ENCODE results near the gene GATAD2B.

GATAD2B gene

DNA sequence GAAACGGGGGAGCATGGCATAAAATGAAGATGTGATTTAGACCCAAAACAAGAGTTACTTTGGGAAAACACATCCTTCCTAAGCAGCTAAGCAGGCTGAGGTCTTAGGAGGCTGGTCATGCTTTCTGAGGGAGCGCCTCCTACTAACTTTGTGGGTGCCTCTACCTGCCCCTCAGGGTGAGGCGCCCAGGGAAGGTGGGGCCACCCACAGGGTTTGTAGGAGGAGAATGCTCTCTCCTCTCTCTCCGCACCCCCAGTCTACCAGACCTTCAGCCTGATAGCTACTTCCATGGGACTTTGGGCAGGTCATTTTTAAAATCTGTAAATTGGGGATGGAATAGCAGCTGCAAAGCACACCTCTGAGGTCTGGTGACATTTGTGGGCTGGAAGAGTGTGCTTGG lies 123.8 kb downstream of the GATAD2B start:
- Histone ChIP-seq H3K4me1 (ENCODE audit: control extremely low read depth in 1 of 4, control insufficient read depth in 4 of 4, insufficient read depth in 4 of 4, low read length in 3 of 4) (peaks cover 0 to 29% (median 10%) of the 10 kb centered on the region in 4 experiments), H3K9me3 (ENCODE audit: control extremely low read depth in 1 of 5, control insufficient read depth in 4 of 5, insufficient read depth in 2 of 5, low read depth in 1 of 5, low read length in 4 of 5) (no peaks in the 10 kb centered on the region), H3K27ac (ENCODE audit: insufficient read depth in 1 of 2, low read depth in 1 of 2, low read length in 2 of 2, poor library complexity in 1 of 2, severe bottlenecking in 2 of 2) (no peak overlapping the region), H3K27me3 (replicated peaks in 2 of 5; ENCODE audit: control insufficient read depth in 4 of 5, insufficient read depth in 5 of 5, low read length in 4 of 5) (no peaks in the 10 kb centered on the region), H3K36me3 (ENCODE audit: control insufficient read depth in 4 of 4, insufficient read depth in 4 of 4, low read length in 3 of 4) (peaks cover 0 to 15% (median 6%) of the 10 kb centered on the region in 4 experiments), H3K4me3 (ENCODE audit: control insufficient read depth in 1 of 7, extremely low read depth in 1 of 7, insufficient read depth in 4 of 7, low read depth in 2 of 7, low read length in 6 of 7) (no peak overlapping the region)
- ChIA-PET CTCF (interaction anchor here (1.0 to 3.9 kb wide), 4 partner anchors 9 to 188 kb away, joined by 3 to 43 read pairs (median 12); partner anchors contain the start of genes GATAD2B and RAB13), POLR2A (no interaction called here)
- no peak for DNase-seq
- WGBS (ENCODE audit: insufficient coverage), result 100% methylated on average over 2 of the region's 4 CpGs

DNA sequence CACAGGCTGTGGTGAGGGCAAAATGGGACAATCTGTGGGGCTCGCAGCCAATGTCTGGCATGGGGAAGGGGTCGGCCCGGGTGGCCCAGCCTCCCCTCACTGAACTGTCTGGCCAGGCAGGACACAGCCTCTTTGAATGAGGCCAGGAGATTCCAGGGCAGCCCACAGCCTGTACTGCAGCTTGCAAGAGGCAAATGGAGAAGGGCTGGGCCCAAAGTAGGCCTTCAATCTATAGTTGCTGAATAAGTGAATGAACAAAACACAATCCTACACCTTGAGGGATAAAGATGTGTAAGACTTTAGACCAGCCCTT lies 124.3 kb downstream of the GATAD2B start:
- ChIA-PET CTCF (interaction anchor here (0.8 to 3.9 kb wide), 5 partner anchors 8 to 189 kb away, joined by 3 to 43 read pairs (median 11); partner anchors contain the start of genes GATAD2B and RAB13), POLR2A (interaction anchor here (0.7 kb wide), 1 partner anchor 192 kb away, joined by 3 read pairs; the partner anchor contains the start of gene RPS27)
- 94% methylated on average over 3 of the region's 3 CpGs for WGBS (ENCODE audit: insufficient coverage)
- H3K9me3 ChIP-seq (ENCODE audit: control extremely low read depth in 1 of 5, control insufficient read depth in 4 of 5, insufficient read depth in 2 of 5, low read depth in 1 of 5, low read length in 4 of 5), result no peaks in the 10 kb centered on the region
- peaks cover 0 to 15% (median 6%) of the 10 kb centered on the region in 4 experiments for H3K36me3 ChIP-seq (ENCODE audit: control insufficient read depth in 4 of 4, insufficient read depth in 4 of 4, low read length in 3 of 4)
- no peaks in the 10 kb centered on the region for H3K27me3 ChIP-seq (replicated peaks in 2 of 5; ENCODE audit: control insufficient read depth in 4 of 5, insufficient read depth in 5 of 5, low read length in 4 of 5)
- no peak overlapping the region for H3K27ac ChIP-seq (ENCODE audit: insufficient read depth in 1 of 2, low read depth in 1 of 2, low read length in 2 of 2, poor library complexity in 1 of 2, severe bottlenecking in 2 of 2)
- H3K4me1 ChIP-seq (ENCODE audit: control extremely low read depth in 1 of 4, control insufficient read depth in 4 of 4, insufficient read depth in 4 of 4, low read length in 3 of 4), result peaks cover 0 to 24% (median 6%) of the 10 kb centered on the region in 4 experiments
- no peak overlapping the region for H3K4me3 ChIP-seq (ENCODE audit: control insufficient read depth in 1 of 7, extremely low read depth in 1 of 7, insufficient read depth in 4 of 7, low read depth in 2 of 7, low read length in 6 of 7)
- DNase-seq, result no peak

DNA sequence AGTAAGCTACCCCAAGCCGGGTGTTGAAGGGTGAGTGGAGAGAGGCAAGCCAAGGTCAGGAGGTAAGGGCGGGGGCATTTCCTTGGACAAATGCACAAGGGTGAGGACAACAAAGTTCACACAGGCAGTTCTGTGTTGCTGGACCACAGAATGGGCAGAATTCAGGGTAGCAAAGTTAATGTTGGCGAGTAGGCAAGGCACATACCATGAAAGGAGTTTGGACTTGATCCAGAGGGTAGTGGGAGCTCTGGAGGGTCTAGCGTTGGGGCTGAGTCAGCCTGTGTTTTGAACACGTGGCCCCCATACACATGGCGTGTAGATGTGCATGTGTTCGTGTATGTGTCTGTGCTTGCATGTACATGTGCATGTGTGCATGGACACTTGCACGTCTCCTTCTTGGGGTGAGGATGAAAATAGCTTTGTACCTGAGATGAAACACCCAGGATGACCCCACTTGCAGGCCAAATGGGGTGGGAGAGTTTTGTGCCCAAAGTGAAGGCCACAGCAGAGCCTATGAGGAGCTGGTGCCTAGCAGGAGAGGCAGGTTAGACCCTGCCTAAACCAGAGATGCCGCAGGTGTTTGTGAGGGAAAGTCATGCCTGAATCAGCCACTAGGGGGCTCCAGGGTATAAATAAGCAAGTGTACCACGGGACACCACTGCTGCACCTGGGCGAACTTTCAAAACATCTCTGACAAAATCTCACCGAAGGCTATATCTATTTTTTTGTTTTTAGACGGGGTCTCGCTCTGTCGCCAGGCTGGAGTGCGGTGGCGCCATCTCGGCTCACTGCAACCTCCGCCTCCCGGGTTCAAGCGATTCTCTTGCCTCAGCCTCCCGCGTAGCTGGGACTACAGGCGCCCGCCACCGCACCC lies 125.7 kb downstream of the GATAD2B start:
- no peaks in the 10 kb centered on the region for H3K27me3 ChIP-seq (replicated peaks in 2 of 5; ENCODE audit: control insufficient read depth in 4 of 5, insufficient read depth in 5 of 5, low read length in 4 of 5)
- CTCF ChIA-PET, result interaction anchor here (0.7 to 3.9 kb wide), 13 partner anchors 9 to 476 kb away, joined by 3 to 43 read pairs (median 4); partner anchors contain the start of genes DENND4B, GATAD2B, JTB and RAB13
- H3K27ac ChIP-seq (ENCODE audit: insufficient read depth in 1 of 2, low read depth in 1 of 2, low read length in 2 of 2, poor library complexity in 1 of 2, severe bottlenecking in 2 of 2), result no peak overlapping the region
- no peaks in the 10 kb centered on the region for H3K9me3 ChIP-seq (ENCODE audit: control extremely low read depth in 1 of 5, control insufficient read depth in 4 of 5, insufficient read depth in 2 of 5, low read depth in 1 of 5, low read length in 4 of 5)
- 76% methylated on average over 20 of the region's 26 CpGs for WGBS (ENCODE audit: insufficient coverage)
- H3K4me3 ChIP-seq (ENCODE audit: control insufficient read depth in 1 of 7, extremely low read depth in 1 of 7, insufficient read depth in 4 of 7, low read depth in 2 of 7, low read length in 6 of 7), result no peak overlapping the region
- H3K4me1 ChIP-seq (ENCODE audit: control extremely low read depth in 1 of 4, control insufficient read depth in 4 of 4, insufficient read depth in 4 of 4, low read length in 3 of 4), result peaks cover 0 to 26% (median 1%) of the 10 kb centered on the region in 4 experiments
- peaks cover 0 to 9% (median 5%) of the 10 kb centered on the region in 4 experiments for H3K36me3 ChIP-seq (ENCODE audit: control insufficient read depth in 4 of 4, insufficient read depth in 4 of 4, low read length in 3 of 4)
- DNase-seq, result peak; percentile 70 to 87 (median 82)
- POLR2A ChIA-PET, result interaction anchor here (1.1 kb wide), 1 partner anchor 193 kb away, joined by 3 read pairs; the partner anchor contains the start of gene RPS27

DNA sequence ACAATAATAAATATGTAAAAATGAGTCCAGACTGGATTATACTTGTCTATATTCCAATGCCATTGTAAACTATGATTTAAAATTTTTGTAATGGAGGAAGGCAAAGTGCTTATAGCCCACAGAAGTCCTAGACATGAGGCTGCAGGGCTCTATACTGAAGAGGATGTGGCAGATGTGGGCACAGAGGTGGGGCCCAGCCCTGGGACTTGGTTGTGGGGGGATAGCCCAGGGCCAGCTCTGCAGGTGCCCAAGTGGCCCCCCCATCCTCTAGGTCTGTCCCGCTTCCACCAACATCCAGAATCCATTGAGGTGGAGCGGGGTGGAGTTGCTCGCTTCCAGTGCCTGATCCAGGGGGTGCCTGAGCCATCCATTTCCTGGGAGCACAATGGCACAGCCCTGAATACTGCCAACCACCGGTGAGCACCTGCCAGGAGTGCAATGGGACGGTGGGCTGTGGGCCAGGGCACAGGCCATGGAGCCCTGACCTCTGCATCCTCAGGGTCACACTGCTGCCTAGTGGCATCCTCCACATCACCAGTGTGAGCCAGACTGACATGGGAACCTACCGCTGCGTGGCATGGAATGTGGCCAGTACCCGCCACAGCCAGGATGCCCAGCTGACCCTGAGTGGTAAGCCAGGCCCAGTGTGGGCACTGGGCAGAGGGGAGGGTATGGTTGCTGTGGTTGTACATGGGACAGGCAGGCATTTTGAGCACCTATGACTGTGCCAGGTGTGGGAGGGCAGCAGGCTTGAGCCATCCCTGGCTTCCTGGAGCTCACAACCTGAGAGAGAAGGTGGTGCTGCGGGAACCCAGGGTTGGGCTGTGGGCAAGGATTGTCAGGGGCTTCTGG lies 126.6 kb downstream of the GATAD2B start:
- CTCF ChIA-PET, result interaction anchor here (0.7 to 3.9 kb wide), 12 partner anchors 10 to 477 kb away, joined by 3 to 43 read pairs (median 5); partner anchors contain the start of genes DENND4B, GATAD2B, JTB and RAB13
- POLR2A ChIA-PET, result interaction anchor here (1.1 kb wide), 1 partner anchor 194 kb away, joined by 3 read pairs; the partner anchor contains the start of gene RPS27
- H3K9me3 ChIP-seq (ENCODE audit: control extremely low read depth in 1 of 5, control insufficient read depth in 4 of 5, insufficient read depth in 2 of 5, low read depth in 1 of 5, low read length in 4 of 5), result no peaks in the 10 kb centered on the region
- no peak overlapping the region for H3K27ac ChIP-seq (ENCODE audit: insufficient read depth in 1 of 2, low read depth in 1 of 2, low read length in 2 of 2, poor library complexity in 1 of 2, severe bottlenecking in 2 of 2)
- H3K4me3 ChIP-seq (ENCODE audit: control insufficient read depth in 1 of 7, extremely low read depth in 1 of 7, insufficient read depth in 4 of 7, low read depth in 2 of 7, low read length in 6 of 7), result no peak overlapping the region
- no peaks in the 10 kb centered on the region for H3K27me3 ChIP-seq (replicated peaks in 2 of 5; ENCODE audit: control insufficient read depth in 4 of 5, insufficient read depth in 5 of 5, low read length in 4 of 5)
- peaks cover 0 to 5% (median 1%) of the 10 kb centered on the region in 4 experiments for H3K36me3 ChIP-seq (ENCODE audit: control insufficient read depth in 4 of 4, insufficient read depth in 4 of 4, low read length in 3 of 4)
- H3K4me1 ChIP-seq (ENCODE audit: control extremely low read depth in 1 of 4, control insufficient read depth in 4 of 4, insufficient read depth in 4 of 4, low read length in 3 of 4), result peaks cover 0 to 34% (median 9%) of the 10 kb centered on the region in 4 experiments
- DNase-seq, result no peak
- 81% methylated on average over 6 of the region's 9 CpGs for WGBS (ENCODE audit: insufficient coverage)

DNA sequence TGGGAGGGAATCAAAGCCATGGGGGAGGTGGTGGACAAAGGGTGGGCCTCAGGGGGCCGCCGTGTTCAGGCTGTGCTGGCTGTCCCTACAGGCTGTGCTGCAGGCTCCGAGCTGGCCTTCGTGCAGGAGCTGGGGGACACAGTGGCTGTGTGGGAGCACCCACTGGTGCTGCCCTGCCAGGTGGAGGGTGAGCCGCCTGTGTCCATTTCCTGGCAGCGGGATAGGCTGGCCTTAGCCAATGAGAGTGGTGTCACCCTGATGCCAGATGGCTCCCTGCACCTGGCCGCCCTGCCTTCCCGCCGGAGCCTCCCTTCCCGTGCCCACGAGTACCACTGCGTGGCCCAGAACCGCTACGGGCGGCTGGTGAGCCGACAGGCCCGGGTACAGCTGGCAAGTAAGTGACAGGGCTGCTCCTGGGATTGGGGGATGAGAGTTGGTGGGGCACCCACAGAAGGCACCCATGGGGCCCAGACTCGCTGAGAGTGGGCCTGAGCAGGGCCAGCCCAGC lies 127.4 kb downstream of the GATAD2B start:
- CTCF ChIA-PET, result interaction anchor here (2.0 kb wide), 1 partner anchor 150 kb away, joined by 7 read pairs; the partner anchor contains the start of gene DENND4B
- Histone ChIP-seq H3K4me3 (ENCODE audit: control insufficient read depth in 1 of 7, extremely low read depth in 1 of 7, insufficient read depth in 4 of 7, low read depth in 2 of 7, low read length in 6 of 7) (no peak overlapping the region), H3K27ac (ENCODE audit: insufficient read depth in 1 of 2, low read depth in 1 of 2, low read length in 2 of 2, poor library complexity in 1 of 2, severe bottlenecking in 2 of 2) (no peak overlapping the region), H3K4me1 (ENCODE audit: control extremely low read depth in 1 of 4, control insufficient read depth in 4 of 4, insufficient read depth in 4 of 4, low read length in 3 of 4) (peaks cover 4 to 39% (median 13%) of the 10 kb centered on the region in 4 experiments), H3K36me3 (ENCODE audit: control insufficient read depth in 4 of 4, insufficient read depth in 4 of 4, low read length in 3 of 4) (peaks cover 0 to 5% (median 1%) of the 10 kb centered on the region in 4 experiments), H3K9me3 (ENCODE audit: control extremely low read depth in 1 of 5, control insufficient read depth in 4 of 5, insufficient read depth in 2 of 5, low read depth in 1 of 5, low read length in 4 of 5) (no peaks in the 10 kb centered on the region), H3K27me3 (replicated peaks in 2 of 5; ENCODE audit: control insufficient read depth in 4 of 5, insufficient read depth in 5 of 5, low read length in 4 of 5) (no peaks in the 10 kb centered on the region)
- 98% methylated on average over 13 of the region's 18 CpGs for WGBS (ENCODE audit: insufficient coverage)
- no peak for DNase-seq
- POLR2A ChIA-PET, result no interaction called here

DNA sequence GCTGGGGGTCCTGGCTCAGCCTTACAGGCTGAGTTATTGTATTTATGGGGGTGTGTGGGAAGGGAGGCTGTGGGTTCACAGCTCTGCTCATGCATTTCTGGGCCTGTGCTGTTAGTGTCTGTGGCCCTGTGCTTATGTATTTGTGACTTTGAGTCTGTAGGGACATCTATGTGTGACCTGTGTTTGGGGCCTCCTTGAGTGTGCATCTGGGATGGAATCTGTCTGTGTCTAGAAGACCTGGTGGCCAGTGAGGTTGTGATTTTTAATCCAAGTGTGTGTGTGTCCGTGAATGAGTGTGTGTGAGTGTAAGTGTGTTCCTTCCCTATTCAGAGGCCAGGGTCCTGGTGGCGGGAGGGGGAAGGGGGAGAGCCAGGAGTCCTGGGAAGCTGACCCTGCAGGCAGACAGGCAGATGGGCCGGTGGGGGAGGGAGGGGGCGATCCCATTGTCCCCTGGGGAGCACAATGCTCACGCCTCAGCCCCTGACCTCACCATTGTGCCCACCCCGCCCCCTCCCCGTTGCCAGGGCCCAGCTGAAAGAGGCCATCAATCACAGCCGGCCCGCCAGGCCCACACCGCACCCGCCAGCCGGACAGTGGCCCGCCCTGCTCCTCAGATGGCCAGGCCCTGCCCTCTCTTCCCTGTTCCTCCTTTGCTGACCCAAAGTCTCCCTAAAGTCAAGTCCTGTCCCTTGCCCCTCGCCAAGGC lies 128.0 kb downstream of the GATAD2B start:
- Histone ChIP-seq H3K36me3 (ENCODE audit: control insufficient read depth in 4 of 4, insufficient read depth in 4 of 4, low read length in 3 of 4) (peaks cover 0 to 3% (median under 1%) of the 10 kb centered on the region in 4 experiments), H3K4me3 (ENCODE audit: control insufficient read depth in 1 of 7, extremely low read depth in 1 of 7, insufficient read depth in 4 of 7, low read depth in 2 of 7, low read length in 6 of 7) (no peak overlapping the region), H3K9me3 (ENCODE audit: control extremely low read depth in 1 of 5, control insufficient read depth in 4 of 5, insufficient read depth in 2 of 5, low read depth in 1 of 5, low read length in 4 of 5) (no peaks in the 10 kb centered on the region), H3K4me1 (ENCODE audit: control extremely low read depth in 1 of 4, control insufficient read depth in 4 of 4, insufficient read depth in 4 of 4, low read length in 3 of 4) (peaks cover 5 to 45% (median 19%) of the 10 kb centered on the region in 4 experiments), H3K27me3 (replicated peaks in 2 of 5; ENCODE audit: control insufficient read depth in 4 of 5, insufficient read depth in 5 of 5, low read length in 4 of 5) (no peaks in the 10 kb centered on the region), H3K27ac (ENCODE audit: insufficient read depth in 1 of 2, low read depth in 1 of 2, low read length in 2 of 2, poor library complexity in 1 of 2, severe bottlenecking in 2 of 2) (no peak overlapping the region)
- no peak for DNase-seq
- 94% methylated on average over 13 of the region's 14 CpGs for WGBS (ENCODE audit: insufficient coverage)
- ChIA-PET CTCF (interaction anchor here (0.6 kb wide), 1 partner anchor 22 kb away, joined by 3 read pairs; no protein-coding TSS in a partner anchor), POLR2A (no interaction called here)
